ENCODE measurements around the gene TRIP13.

- TF ChIP-seq CTCF (IDR thresholded peaks at IDR 0.05) (no peak), REST (IDR thresholded peaks at IDR 0.05; ENCODE audit: insufficient read depth in 1 of 2, low read depth in 2 of 2, low read length in 1 of 2) (no peak), POLR2AphosphoS5 (IDR thresholded peaks at IDR 0.05; ENCODE audit: low read depth, low read length) (no peak), TCF7L2 (IDR thresholded peaks at IDR 0.05; ENCODE audit: low read depth, low read length) (no peak)
These were observed 46.7 kb downstream of the TRIP13 start for GRCh38 chr5:939368-939767.

All from Panc1 (cell line).